MM.1S (cell line): ENCODE results near the gene SH3BP5L.
"Not testable (repeated sequence)": the region's sequence is repeated elsewhere in the genome, so short reads cannot be mapped to it uniquely, and the experiment has no call there.

ENCODE experiments used
- CTCF ChIP-seq: fragments of 300-600 bp; sonication (generic); IDR thresholded peaks from 2 replicates; pipeline ENCODE4 v1.5.1; 2016; ENCODE audit warnings: antibody characterized with exemption, low read length, mixed read lengths
- EZH2phosphoT487 ChIP-seq: fragments of 300-600 bp; sonication (generic); IDR thresholded peaks from 2 replicates; pipeline ENCODE4 v1.6.1; 2018; ENCODE audit warnings: antibody characterized with exemption, low read length

GRCh38 chr1:248789337-248789736 is 36.4 kb downstream of the SH3BP5L start:
- TF ChIP-seq CTCF, EZH2phosphoT487: not testable (repeated sequence)
